IPS DF 6.9 (cell line): ENCODE data around the gene FAM153A.
"Not testable (repeated sequence)": the region's sequence is repeated elsewhere in the genome, so short reads cannot be mapped to it uniquely, and the experiment has no call there.

ENCODE experiments used
- DNase-seq: peaks from one replicate; pipeline ENCODE4 v3.0.0-alpha.2; 2013; ENCODE audit warnings: low read depth, low spot score
- H3K27ac ChIP-seq: one replicate; pipeline ENCODE4 v1.5.1; 2013; ENCODE audit warnings: low read length, control low read depth
- H3K27me3 ChIP-seq: 2 replicates; pipeline ENCODE4 v1.6.1; 2013; ENCODE audit warnings: mild to moderate bottlenecking, low read length; ENCODE audit not compliant: control insufficient read depth, insufficient read depth
- H3K36me3 ChIP-seq: 2 replicates; pipeline ENCODE4 v1.6.1; 2013; ENCODE audit warnings: low read length; ENCODE audit not compliant: control insufficient read depth, insufficient read depth
- H3K4me1 ChIP-seq: 2 replicates; pipeline ENCODE4 v1.6.1; 2013; ENCODE audit warnings: low read length; ENCODE audit not compliant: control insufficient read depth, insufficient read depth
- H3K4me3 ChIP-seq: 2 replicates; pipeline ENCODE4 v1.5.1; 2013; ENCODE audit warnings: mild to moderate bottlenecking, low read length
- H3K9me3 ChIP-seq: 2 replicates; pipeline ENCODE4 v1.6.1; 2013; ENCODE audit warnings: low read length, inconsistent platforms; ENCODE audit not compliant: control insufficient read depth, insufficient read depth
- WGBS: extraction: QIAGEN DNeasy Blood & Tissue Kit; methylation state at CpG from one replicate; pipeline ENCODE4 v1.1.7; 2013; ENCODE audit warnings: mixed read lengths, missing lambda C conversion rate; ENCODE audit not compliant: insufficient read length, insufficient coverage; 5-methylcytosine and 5-hydroxymethylcytosine counted together

FAM153A gene

GRCh38 chr5:177724858-177725257 lies 57.8 kb downstream of the FAM153A start:
- WGBS, result no CpG with 5 or more reads among the region's 7 CpGs
- not testable (repeated sequence) for H3K9me3 ChIP-seq, H3K27ac ChIP-seq, H3K4me1 ChIP-seq, H3K36me3 ChIP-seq, H3K27me3 ChIP-seq, H3K4me3 ChIP-seq, DNase-seq

DNA sequence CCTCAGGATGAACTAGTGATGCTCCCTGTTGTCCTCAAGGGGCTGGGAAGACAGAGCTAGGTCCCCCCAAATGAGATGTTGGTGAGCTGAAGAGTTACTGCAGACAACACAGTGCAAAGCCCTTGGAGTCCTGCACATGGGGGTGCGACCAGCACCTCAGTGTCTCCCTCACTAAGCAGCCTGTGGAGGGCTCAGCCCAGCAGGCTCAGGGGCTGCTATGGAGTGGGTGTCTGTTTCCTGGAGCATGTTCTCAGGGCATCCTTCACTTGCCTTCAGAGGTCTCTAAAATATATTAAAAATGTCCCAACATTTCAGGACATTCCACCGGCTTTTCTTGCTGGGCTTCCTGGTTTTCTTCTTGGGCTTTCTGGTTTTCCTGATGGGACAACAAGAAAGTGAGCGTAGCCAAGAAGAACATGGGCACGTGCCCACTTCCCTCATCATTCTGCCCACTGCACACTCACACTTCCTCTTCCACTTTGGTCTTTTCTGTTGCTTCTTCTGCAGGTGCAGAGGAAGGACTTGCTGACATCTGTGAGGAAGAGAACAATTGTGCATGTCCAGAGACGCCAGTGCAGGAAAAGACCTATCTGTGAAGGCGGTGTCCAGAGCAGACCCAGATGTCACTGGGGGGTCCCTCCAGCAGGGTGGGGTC lies 58.7 kb downstream of the FAM153A start:
- H3K27ac ChIP-seq, H3K36me3 ChIP-seq, H3K4me3 ChIP-seq, H3K4me1 ChIP-seq, H3K9me3 ChIP-seq, DNase-seq, H3K27me3 ChIP-seq: not testable (repeated sequence)
- no CpG with 5 or more reads among the region's 6 CpGs for WGBS

- WGBS, result no CpG with 5 or more reads among the region's 8 CpGs
- not testable (repeated sequence) for DNase-seq, H3K27me3 ChIP-seq, H3K9me3 ChIP-seq, H3K36me3 ChIP-seq, H3K27ac ChIP-seq, H3K4me3 ChIP-seq, H3K4me1 ChIP-seq
Measured at GRCh38 chr5:177722829-177723228, 59.9 kb downstream of the FAM153A start.

DNA sequence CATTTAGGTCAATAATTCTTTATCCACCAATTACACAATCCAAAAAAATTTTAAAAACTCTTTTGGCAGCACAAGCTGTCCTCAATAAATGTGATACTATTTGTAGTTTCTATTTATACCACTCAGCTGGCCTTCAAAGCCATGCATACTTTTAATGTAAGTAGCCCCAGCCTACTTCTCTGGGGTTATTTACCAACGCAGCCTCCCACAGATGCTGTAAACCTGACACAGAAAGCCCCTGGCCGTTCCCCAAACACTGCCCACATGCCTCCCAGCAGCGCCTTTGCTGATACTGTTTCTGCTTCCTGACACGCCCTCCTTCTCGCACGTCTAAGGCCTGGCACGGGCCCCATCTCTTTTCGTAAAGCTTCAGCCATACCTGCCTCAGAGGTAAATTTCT lies 62.7 kb downstream of the FAM153A start:
- no CpG with 5 or more reads among the region's 8 CpGs for WGBS
- not testable (repeated sequence) for H3K27me3 ChIP-seq

DNA sequence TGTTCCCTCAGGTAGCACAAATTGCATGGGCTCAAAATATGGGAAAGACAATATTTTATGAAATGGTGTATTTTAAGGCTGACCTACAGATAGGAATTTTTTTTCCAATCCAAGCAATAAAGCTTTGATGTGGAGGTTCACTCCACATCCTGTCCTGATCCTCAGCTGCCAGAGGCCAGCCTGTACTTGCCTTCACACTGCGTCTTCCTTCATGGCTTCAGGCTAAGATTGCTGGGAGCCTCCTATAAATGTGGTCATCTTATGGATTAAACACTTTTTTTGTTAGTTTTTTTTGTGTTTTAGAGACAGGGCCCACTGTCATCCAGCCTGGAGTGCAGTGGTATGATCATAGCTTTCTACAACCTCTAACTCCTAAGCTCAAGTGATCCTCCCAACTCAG lies 67.3 kb downstream of the FAM153A start:
- H3K27me3 ChIP-seq, H3K27ac ChIP-seq, H3K36me3 ChIP-seq, H3K4me3 ChIP-seq, DNase-seq, H3K4me1 ChIP-seq, H3K9me3 ChIP-seq: not testable (repeated sequence)
- no CpG with 5 or more reads among the region's 1 CpG for WGBS

More for the DNA sequence above, 62.7 kb downstream of the FAM153A start:
- H3K4me1 ChIP-seq, H3K4me3 ChIP-seq, H3K36me3 ChIP-seq, H3K9me3 ChIP-seq, DNase-seq, H3K27ac ChIP-seq: not testable (repeated sequence)

- DNase-seq, H3K36me3 ChIP-seq, H3K4me3 ChIP-seq, H3K27ac ChIP-seq, H3K4me1 ChIP-seq, H3K27me3 ChIP-seq, H3K9me3 ChIP-seq: not testable (repeated sequence)
- WGBS, result no CpG with 5 or more reads among the region's 22 CpGs
Measured at GRCh38 chr5:177696100-177696499, 86.6 kb downstream of the FAM153A start.

- H3K27me3 ChIP-seq, H3K9me3 ChIP-seq, H3K27ac ChIP-seq, H3K4me3 ChIP-seq, H3K4me1 ChIP-seq, H3K36me3 ChIP-seq, DNase-seq: not testable (repeated sequence)
- WGBS, result no CpG with 5 or more reads among the region's 12 CpGs
Measured at GRCh38 chr5:177695356-177695930, 87.3 kb downstream of the FAM153A start.

GRCh38 chr5:177694518-177694835 lies 88.2 kb downstream of the FAM153A start:
- no CpG with 5 or more reads among the region's 2 CpGs for WGBS
- H3K4me3 ChIP-seq, H3K36me3 ChIP-seq, H3K4me1 ChIP-seq, DNase-seq, H3K27me3 ChIP-seq, H3K9me3 ChIP-seq, H3K27ac ChIP-seq: not testable (repeated sequence)

- not testable (repeated sequence) for H3K4me1 ChIP-seq, H3K9me3 ChIP-seq, H3K36me3 ChIP-seq, DNase-seq, H3K27ac ChIP-seq, H3K4me3 ChIP-seq, H3K27me3 ChIP-seq
- no CpG with 5 or more reads among the region's 8 CpGs for WGBS
Measured at GRCh38 chr5:177693671-177694517, 88.8 kb downstream of the FAM153A start.

DNA sequence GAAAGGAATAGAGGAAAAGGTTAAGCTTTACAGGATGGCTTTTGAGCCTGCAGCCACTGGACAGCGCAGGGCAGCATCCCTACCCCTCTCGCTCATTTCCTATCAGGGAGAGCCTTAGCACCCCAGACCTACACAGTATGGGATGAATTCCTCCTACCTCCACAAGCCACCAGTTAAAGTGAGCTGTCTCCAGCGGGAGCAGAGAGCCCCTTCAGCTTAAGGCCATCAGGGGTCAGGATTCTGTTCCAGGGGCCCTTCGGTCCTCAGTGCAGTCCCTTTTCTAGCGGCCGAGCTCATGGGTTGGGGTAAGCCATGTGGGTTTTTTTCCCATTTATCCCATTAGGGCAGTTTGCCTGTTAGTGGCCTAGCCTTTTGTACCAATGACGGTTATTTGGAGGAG lies 89.7 kb downstream of the FAM153A start:
- H3K4me1 ChIP-seq, H3K27ac ChIP-seq, DNase-seq, H3K27me3 ChIP-seq, H3K4me3 ChIP-seq, H3K9me3 ChIP-seq, H3K36me3 ChIP-seq: not testable (repeated sequence)
- no CpG with 5 or more reads among the region's 7 CpGs for WGBS
